ENCODE data around the gene DENND4A. TPM values are rescaled to one million over a fixed set of nuclear protein-coding genes. Genes with fewer than 3 reads are reported as not detected.

DENND4A gene
- total and polyA plus RNA-seq, 9 of the 15 experiments (the other 6 are each of a cell fraction or from before 2014, with no cell fraction given) = 6.8 to 32.3 (median 19.9) TPM

DNA sequence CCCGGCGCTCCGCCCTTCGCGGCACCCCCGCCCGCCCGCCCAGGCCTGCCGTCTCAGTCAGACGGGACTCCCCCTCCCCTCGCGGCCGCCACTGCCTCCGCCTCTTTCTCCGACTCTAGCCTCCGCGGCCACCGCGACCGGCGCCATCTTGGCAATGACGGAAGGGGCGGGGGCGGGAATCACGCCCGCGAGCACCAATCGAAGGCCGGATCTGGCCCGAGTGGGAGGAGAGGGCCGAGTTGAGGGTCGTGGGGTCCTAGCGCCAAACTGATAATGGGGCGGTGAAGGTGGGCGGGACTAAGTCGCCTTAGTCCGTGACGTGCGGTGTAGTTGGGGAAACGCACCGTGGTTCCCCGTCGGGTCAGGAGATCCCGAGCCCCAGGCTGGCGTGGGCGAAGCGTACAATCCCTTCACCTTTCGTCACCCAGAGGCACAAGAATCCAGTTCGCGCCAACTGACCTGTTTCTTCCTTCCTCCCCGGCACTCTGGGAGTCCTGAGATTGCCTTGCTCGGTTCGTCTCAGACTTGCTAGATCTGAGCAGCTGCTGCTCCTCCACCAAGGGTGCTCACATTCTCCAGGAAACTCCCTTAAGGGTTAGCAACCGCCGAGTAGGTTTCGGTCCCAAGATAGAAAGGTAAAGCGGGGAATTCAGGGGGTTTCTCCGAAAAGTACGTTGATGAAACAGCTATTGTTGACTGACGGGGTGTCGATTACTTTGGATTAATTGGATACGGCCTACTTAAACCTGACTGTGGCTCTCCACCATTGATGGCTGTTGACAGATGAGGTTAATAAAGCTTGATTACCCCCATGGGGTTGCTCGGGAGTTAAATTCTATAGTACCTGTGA, at the start of gene DENND4A (continued):
- TF ChIP-seq RBBP5 (IDR thresholded peaks at IDR 0.05; ENCODE audit: borderline replicate concordance, insufficient read depth, low read length, poor library complexity, severe bottlenecking) (no peak), POLR3G (IDR thresholded peaks at IDR 0.05; ENCODE audit: extremely low read depth, insufficient read length, insufficient replicate concordance) (no peak), ZNF766 (CRISPR knock-in tag; conservative IDR thresholded peaks at IDR 0.05) (peak; percentile 56; the same call in 1 of the 2 replicates), ZNF23 (CRISPR knock-in tag; IDR thresholded peaks at IDR 0.05) (no peak), LEF1 (IDR thresholded peaks at IDR 0.05) (no peak), HLTF (IDR thresholded peaks at IDR 0.05) (peak; percentile 66; the same call in 1 of the 2 replicates), ETS2 (tag; IDR thresholded peaks at IDR 0.05; ENCODE audit: borderline replicate concordance, poor library complexity, severe bottlenecking) (no peak), RCOR1 (IDR thresholded peaks at IDR 0.05; ENCODE audit: borderline replicate concordance in 1 of 2, low read depth in 2 of 2, low read length in 2 of 2) (peak in 1 of 2 experiments; percentile 72; a peak in 2 of 4 replicates), MCM7 (IDR thresholded peaks at IDR 0.05) (no peak), ZNF511 (CRISPR knock-in tag; IDR thresholded peaks at IDR 0.05) (no peak; the same call in 1 of the 2 replicates), FOXP1 (CRISPR knock-in tag; IDR thresholded peaks at IDR 0.05) (no peak), HEY1 (CRISPR knock-in tag; IDR thresholded peaks at IDR 0.05; ENCODE audit: borderline replicate concordance) (no peak), BRF1 (IDR thresholded peaks at IDR 0.05; ENCODE audit: borderline replicate concordance, extremely low read depth, insufficient read length) (no peak), POLR2B (IDR thresholded peaks at IDR 0.05; ENCODE audit: low read depth, partially characterized antibody) (peak; percentile 91), RAD51 (IDR thresholded peaks at IDR 0.05; ENCODE audit: borderline replicate concordance, low read depth) (peak; percentile 17; the same call in 1 of the 2 replicates), ATF7 (IDR thresholded peaks at IDR 0.05) (peak; percentile 94), MTA1 (IDR thresholded peaks at IDR 0.05; ENCODE audit: borderline replicate concordance) (peak; percentile 76), BRD4 (IDR thresholded peaks at IDR 0.05) (0 out of 2 replicates have a peak, but pooled peaks have one; percentile 37), MEIS2 (IDR thresholded peaks at IDR 0.05; ENCODE audit: partially characterized antibody) (peak; percentile 62), MECOM (CRISPR knock-in tag; IDR thresholded peaks at IDR 0.05) (no peak), BACH1 (tag; IDR thresholded peaks at IDR 0.05) (0 out of 2 replicates have a peak, but pooled peaks have one; percentile 43), MBD2 (IDR thresholded peaks at IDR 0.05; ENCODE audit: borderline replicate concordance, low read depth) (peak; percentile 82), RBFOX2 (IDR thresholded peaks at IDR 0.05; ENCODE audit: low read depth, low read length) (peak; percentile 87)
- TF ChIP-seq, protein P1, sequence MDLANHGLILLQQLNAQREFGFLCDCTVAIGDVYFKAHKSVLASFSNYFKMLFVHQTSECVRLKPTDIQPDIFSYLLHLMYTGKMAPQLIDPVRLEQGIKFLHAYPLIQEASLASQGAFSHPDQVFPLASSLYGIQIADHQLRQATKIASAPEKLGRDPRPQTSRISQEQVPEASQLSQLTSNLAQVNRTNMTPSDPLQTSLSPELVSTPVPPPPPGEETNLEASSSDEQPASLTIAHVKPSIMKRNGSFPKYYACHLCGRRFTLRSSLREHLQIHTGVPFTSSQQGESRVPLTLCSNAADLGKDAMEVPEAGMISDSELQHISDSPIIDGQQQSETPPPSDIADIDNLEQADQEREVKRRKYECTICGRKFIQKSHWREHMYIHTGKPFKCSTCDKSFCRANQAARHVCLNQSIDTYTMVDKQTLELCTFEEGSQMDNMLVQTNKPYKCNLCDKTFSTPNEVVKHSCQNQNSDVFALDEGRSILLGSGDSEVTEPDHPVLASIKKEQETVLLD (IDR thresholded peaks at IDR 0.05) = peak; percentile 67; the same call in 1 of the 2 replicates
